Common myeloid progenitor, CD34-positive (primary cell): ENCODE data around the gene KCNIP1.

Source experiments
- CTCF ChIA-PET: fragments of 350-600 bp; sonication (Branson Sonifier 250); formaldehyde crosslinking; loops from one replicate; lab custom pipeline; 2021; ENCODE audit warnings: antibody characterized with exemption; lab: Charles Lee
- POLR2A ChIA-PET: fragments of 350-600 bp; sonication (Branson Sonifier 250); formaldehyde crosslinking; loops from one replicate; lab custom pipeline; 2021; ENCODE audit warnings: antibody characterized with exemption; lab: Charles Lee
- DNase-seq, 3 donors: peaks; one replicate each; pipeline versions ENCODE4 v3.0.0 to v3.0.0-alpha.2; 2013
- H3K27ac ChIP-seq, 2 experiments: 1 replicate in 1 of 2; 2 replicates in 1 of 2; pipeline ENCODE4 v1.7.0; 2013; ENCODE audit warnings: inconsistent platforms in 2 of 2, low read length in 2 of 2, mild to moderate bottlenecking in 2 of 2, low read depth in 1 of 2, moderate library complexity in 1 of 2; ENCODE audit not compliant: severe bottlenecking in 2 of 2, insufficient read depth in 1 of 2, poor library complexity in 1 of 2
- H3K27me3 ChIP-seq, 5 experiments: replicated peaks in 2 of 5; 1 replicate in 3 of 5; 2 replicates in 2 of 5; pipeline versions ENCODE4 v1.6.1 to v1.7.0; 2013; ENCODE audit warnings: low read length in 4 of 5, mild to moderate bottlenecking in 2 of 5, moderate library complexity in 2 of 5, inconsistent platforms in 1 of 5; ENCODE audit not compliant: insufficient read depth in 5 of 5, control insufficient read depth in 4 of 5
- H3K36me3 ChIP-seq, 4 experiments: 1 replicate in 2 of 4; 2 replicates in 2 of 4; pipeline versions ENCODE4 v1.6.1 to v1.7.0; 2013; ENCODE audit warnings: low read length in 3 of 4, control low read depth in 1 of 4, mild to moderate bottlenecking in 1 of 4; ENCODE audit not compliant: control insufficient read depth in 4 of 4, insufficient read depth in 4 of 4
- H3K4me1 ChIP-seq, 4 experiments: 1 replicate in 3 of 4; 2 replicates in 1 of 4; pipeline versions ENCODE4 v1.6.1 to v1.7.1; 2013; ENCODE audit warnings: low read length in 3 of 4, mild to moderate bottlenecking in 3 of 4, control low read depth in 1 of 4, inconsistent platforms in 1 of 4, moderate library complexity in 1 of 4; ENCODE audit not compliant: control insufficient read depth in 4 of 4, insufficient read depth in 4 of 4; ENCODE audit errors: control extremely low read depth in 1 of 4
- H3K4me3 ChIP-seq, 7 experiments: 1 replicate in 4 of 7; 2 replicates in 3 of 7; pipeline versions ENCODE4 v1.5.1 to v1.7.0; 2013; ENCODE audit warnings: mild to moderate bottlenecking in 7 of 7, low read length in 6 of 7, moderate library complexity in 6 of 7, inconsistent platforms in 2 of 7, low read depth in 2 of 7, control low read depth in 1 of 7; ENCODE audit not compliant: insufficient read depth in 4 of 7, control insufficient read depth in 1 of 7; ENCODE audit errors: extremely low read depth in 1 of 7
- H3K9me3 ChIP-seq, 5 experiments: 1 replicate in 4 of 5; 2 replicates in 1 of 5; pipeline versions ENCODE4 v1.6.1 to v1.7.1; 2013; ENCODE audit warnings: low read length in 4 of 5, mild to moderate bottlenecking in 2 of 5, inconsistent platforms in 1 of 5, low read depth in 1 of 5, moderate library complexity in 1 of 5; ENCODE audit not compliant: control insufficient read depth in 4 of 5, insufficient read depth in 2 of 5; ENCODE audit errors: control extremely low read depth in 1 of 5
- WGBS: methylation state at CpG from one replicate; pipeline ENCODE4 v1.1.5; 2013; ENCODE audit not compliant: insufficient coverage; 5-methylcytosine and 5-hydroxymethylcytosine counted together

Gene KCNIP1

DNA sequence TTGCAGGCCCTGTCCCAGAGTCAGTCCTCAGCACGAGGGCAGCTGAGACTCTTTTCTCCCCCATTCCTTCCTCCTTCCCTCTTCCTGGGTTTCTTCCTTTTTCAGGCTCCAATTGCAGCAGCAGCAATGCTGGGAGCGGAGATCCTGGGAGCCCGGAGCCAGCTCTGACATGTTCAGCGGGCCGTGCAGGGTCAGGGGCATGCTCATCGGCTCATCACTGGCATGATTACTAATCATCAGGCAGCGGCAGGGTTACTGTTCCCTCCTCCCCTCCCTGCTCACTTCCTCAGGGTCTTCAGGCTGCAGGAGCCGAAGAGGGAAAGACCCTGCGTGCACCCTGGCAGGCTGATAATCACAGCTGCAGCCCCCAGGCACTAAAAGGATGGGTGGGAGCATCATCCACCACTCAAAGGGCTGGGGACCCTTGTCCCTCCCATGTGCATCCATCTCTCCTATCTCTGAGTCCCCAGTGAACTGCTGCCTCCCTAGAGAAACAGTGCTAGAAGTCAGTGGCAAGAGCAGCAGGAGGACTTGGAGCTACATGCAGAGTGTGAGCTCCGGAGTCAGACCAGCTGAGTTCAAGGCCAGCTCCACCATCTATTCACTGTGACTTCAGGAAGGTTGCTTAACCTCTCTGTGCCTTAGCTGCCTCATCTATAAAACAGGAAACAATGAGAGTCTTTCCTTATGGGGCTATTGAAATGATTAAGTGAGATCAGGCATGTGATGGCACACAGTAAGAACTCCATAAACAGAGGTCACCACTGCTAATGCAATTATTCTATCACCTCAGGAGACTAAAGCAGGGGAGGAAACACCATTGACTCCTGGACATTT is 7.8 kb upstream of the KCNIP1 start:
- 82% methylated on average over 10 of the region's 10 CpGs for WGBS
- no peaks in the 10 kb centered on the region for H3K36me3 ChIP-seq
- no peak overlapping the region for H3K4me3 ChIP-seq
- H3K27me3 ChIP-seq, result peaks cover 0 to 3% (median 0%) of the 10 kb centered on the region in 5 experiments
- H3K9me3 ChIP-seq, result peaks cover 0 to 2% (median 0%) of the 10 kb centered on the region in 5 experiments
- ChIA-PET POLR2A (no interaction called here), CTCF (interaction anchor here (1.4 to 1.6 kb wide), 2 partner anchors 9 to 107 kb away, joined by 3 to 4 read pairs; no protein-coding TSS in a partner anchor)
- no peak for DNase-seq
- H3K4me1 ChIP-seq, result peaks cover 0 to 34% (median 18%) of the 10 kb centered on the region in 4 experiments
- H3K27ac ChIP-seq, result no peak overlapping the region

DNA sequence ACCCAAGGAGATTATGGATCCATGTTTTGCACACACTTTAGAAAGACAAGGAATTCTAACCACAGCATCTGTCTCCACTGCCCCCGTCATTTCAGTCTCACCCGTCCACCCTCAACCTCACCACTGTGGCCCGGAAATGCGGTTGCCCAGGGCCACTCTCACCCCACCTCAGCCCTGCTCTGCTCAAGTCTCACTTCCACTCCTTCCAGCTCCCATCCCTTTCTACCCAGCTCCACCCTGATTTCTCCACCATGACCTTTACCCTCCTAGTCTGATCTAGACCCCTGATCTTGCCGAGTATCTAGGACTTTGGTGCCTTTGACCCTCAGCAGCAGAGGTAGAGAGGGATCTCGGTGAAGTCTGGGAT is 7.2 kb upstream of the KCNIP1 start:
- H3K4me1 ChIP-seq, result peaks cover 0 to 28% (median 16%) of the 10 kb centered on the region in 4 experiments
- 91% methylated on average over 1 of the region's 6 CpGs for WGBS
- DNase-seq, result no peak
- no peaks in the 10 kb centered on the region for H3K36me3 ChIP-seq
- H3K9me3 ChIP-seq, result peaks cover 0 to 2% (median 0%) of the 10 kb centered on the region in 5 experiments
- CTCF ChIA-PET, result no interaction called here
- POLR2A ChIA-PET, result no interaction called here
- H3K27ac ChIP-seq, result no peak overlapping the region
- H3K4me3 ChIP-seq, result no peak overlapping the region
- H3K27me3 ChIP-seq, result peaks cover 0 to 3% (median 0%) of the 10 kb centered on the region in 5 experiments

DNA sequence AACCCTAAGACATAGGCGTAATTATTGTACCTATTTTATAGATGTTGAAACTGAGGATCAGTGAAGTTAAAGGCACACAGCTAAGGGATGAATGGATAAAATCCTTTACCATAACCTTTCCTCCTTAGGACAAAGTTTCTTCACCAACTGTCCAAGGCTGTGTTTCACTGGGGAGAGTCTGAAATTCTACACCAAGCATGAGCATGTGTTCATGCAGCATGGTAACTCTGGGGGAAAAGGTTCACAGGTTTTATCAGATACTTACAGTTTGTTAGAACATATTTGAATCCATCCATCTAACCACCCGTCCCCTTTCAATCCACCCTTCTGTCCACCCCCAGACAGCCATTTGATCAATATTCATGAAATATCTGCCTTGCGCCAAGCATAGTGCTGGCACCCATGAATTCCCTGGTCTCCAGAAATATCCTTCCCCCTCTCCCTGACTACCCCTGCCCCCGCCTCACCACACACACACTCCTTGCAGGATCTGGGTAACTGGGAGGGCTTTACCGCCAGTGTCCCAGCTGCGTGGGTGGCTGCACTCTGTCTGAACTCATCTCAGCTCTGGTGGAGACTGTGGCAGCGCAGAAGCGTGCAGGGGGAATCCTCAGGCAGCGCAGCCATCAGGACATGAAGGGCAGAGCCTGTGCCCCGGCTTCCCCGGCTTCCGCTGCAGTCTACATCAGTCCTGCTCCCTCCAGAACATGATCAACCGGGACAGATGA is 6.3 kb upstream of the KCNIP1 start:
- H3K9me3 ChIP-seq, result peaks cover 0 to 2% (median 0%) of the 10 kb centered on the region in 5 experiments
- POLR2A ChIA-PET, result no interaction called here
- DNase-seq, result no peak
- H3K36me3 ChIP-seq, result no peaks in the 10 kb centered on the region
- H3K27ac ChIP-seq, result no peak overlapping the region
- CTCF ChIA-PET, result no interaction called here
- no peak overlapping the region for H3K4me3 ChIP-seq
- H3K27me3 ChIP-seq, result peaks cover 0 to 6% (median 0%) of the 10 kb centered on the region in 5 experiments
- H3K4me1 ChIP-seq, result peaks cover 0 to 23% (median 17%) of the 10 kb centered on the region in 4 experiments
- 93% methylated on average over 12 of the region's 13 CpGs for WGBS

DNA sequence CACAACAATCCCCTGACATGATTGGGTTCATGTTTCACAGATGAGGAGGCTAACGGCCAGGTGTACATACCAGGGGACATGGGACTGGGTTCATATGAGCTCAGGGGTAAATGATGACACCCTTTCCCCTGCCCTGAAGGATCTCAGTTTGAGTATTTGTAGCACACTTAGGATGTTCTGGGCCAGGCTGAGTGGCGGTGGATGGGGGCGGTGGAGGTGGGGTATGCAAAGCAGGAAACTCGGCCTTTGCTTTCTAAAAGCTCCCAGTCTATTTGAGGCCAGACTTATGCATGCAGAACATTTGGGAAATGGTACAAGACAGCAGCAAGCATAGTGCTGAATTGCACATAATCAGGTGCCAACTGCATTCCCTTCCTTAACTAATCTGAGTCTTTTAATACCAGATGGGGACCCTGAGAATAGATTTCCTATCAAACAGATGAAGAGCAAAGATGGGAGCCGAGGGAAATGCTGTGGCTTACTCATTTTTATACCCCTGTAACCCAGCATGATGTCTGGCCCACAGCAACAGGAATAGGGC is 4.9 kb upstream of the KCNIP1 start:
- DNase-seq, result no peak
- no peaks in the 10 kb centered on the region for H3K36me3 ChIP-seq
- peaks cover 0 to 17% (median 7%) of the 10 kb centered on the region in 5 experiments for H3K27me3 ChIP-seq
- no peak overlapping the region for H3K27ac ChIP-seq
- H3K4me1 ChIP-seq, result peaks cover 0 to 29% (median 19%) of the 10 kb centered on the region in 4 experiments
- no peak overlapping the region for H3K4me3 ChIP-seq
- 100% methylated on average over 4 of the region's 5 CpGs for WGBS
- peaks cover 0 to 2% (median 0%) of the 10 kb centered on the region in 5 experiments for H3K9me3 ChIP-seq
- ChIA-PET POLR2A (no interaction called here), CTCF (no interaction called here)

- H3K4me3 ChIP-seq, result no peak overlapping the region
- H3K9me3 ChIP-seq, result peaks cover 0 to 2% (median 0%) of the 10 kb centered on the region in 5 experiments
- H3K36me3 ChIP-seq, result no peaks in the 10 kb centered on the region
- DNase-seq, result no peak
- ChIA-PET POLR2A (no interaction called here), CTCF (interaction anchor here (1.3 kb wide), 1 partner anchor 12 kb away, joined by 3 read pairs; no protein-coding TSS in a partner anchor)
- H3K27me3 ChIP-seq, result peaks cover 0 to 24% (median 11%) of the 10 kb centered on the region in 5 experiments
- peaks cover 0 to 31% (median 20%) of the 10 kb centered on the region in 4 experiments for H3K4me1 ChIP-seq
- WGBS, result 100% methylated on average over 2 of the region's 2 CpGs
- H3K27ac ChIP-seq, result no peak overlapping the region
Observed at GRCh38 chr5:170499621-170500020, 4.2 kb upstream of the KCNIP1 start.

DNA sequence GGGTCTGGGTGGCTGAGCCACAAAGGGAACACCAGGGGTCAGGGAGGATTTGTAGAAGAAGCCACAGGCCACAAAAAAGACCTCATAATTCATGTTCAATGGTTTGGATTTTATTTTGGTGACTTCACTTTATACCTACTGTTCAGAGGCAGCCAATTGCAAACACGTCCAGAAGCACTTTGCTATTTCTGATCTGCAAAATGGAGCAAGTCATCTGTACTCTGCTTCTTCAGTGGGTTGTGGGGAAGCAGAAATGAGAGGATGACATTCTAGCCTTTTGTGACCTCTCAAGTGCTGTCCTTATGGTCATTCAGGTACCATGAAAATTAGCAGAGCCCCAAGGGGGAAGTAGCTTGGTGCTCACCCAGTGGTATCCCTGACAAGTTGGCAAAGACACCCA is 2.5 kb upstream of the KCNIP1 start:
- POLR2A ChIA-PET, result no interaction called here
- H3K4me1 ChIP-seq, result peaks cover 0 to 17% (median 7%) of the 10 kb centered on the region in 4 experiments

More for the DNA sequence above, 2.5 kb upstream of the KCNIP1 start:
- Histone ChIP-seq H3K4me3 (no peak overlapping the region), H3K36me3 (no peaks in the 10 kb centered on the region), H3K27ac (no peak overlapping the region), H3K27me3 (peaks cover 0 to 36% (median 22%) of the 10 kb centered on the region in 5 experiments), H3K9me3 (peaks cover 0 to 2% (median 0%) of the 10 kb centered on the region in 5 experiments)
- CTCF ChIA-PET, result no interaction called here
- WGBS, result 100% methylated on average over 1 of the region's 1 CpG
- no peak for DNase-seq
